Subcutaneous adipose tissue (tissue), 4 donors: ENCODE results near the gene JARID2. TPM values are rescaled to one million over a fixed set of nuclear protein-coding genes. Genes with fewer than 3 reads are reported as not detected.

Experiments used
- total RNA-seq, 4 donors: library from RNA; depleted of rRNA; stranded (reverse); fragments of >200 nt; gene quantifications; one replicate each; pipeline ENCODE4 v1.1.0, GENCODE V29; 2016
- TF ChIP-seq, protein P1 (sequence below): fragments of 450-650 bp; IDR thresholded peaks from one replicate; pipeline ENCODE4 v1.5.1; 2016; ENCODE audit warnings: low read depth, mild to moderate bottlenecking, control low read depth, antibody characterized with exemption, moderate library complexity

Gene JARID2
- total RNA-seq, 4 donors from 2014 or later: 9.8 to 17.2 (median 12.1) TPM

DNA sequence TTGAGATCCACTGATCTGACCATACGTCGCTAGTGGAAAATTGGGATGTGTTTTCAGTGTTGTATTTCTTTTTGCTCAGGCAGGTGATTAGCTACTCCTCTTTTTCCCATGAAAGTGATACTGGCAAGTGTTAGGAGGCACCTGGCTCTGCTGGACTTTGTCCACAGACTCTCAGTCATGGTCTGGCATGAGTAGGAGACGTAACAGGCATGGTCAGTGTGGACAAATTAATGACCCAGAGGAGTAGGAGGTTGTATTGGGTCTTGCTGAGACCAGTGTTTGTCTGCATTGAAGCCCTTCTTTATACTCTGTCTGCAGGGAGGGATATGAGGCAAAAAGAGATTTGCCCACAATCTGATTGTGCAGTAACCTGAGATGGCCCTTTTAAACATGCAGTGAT lies 238.3 kb downstream of the JARID2 start:
- TF ChIP-seq, protein P1, sequence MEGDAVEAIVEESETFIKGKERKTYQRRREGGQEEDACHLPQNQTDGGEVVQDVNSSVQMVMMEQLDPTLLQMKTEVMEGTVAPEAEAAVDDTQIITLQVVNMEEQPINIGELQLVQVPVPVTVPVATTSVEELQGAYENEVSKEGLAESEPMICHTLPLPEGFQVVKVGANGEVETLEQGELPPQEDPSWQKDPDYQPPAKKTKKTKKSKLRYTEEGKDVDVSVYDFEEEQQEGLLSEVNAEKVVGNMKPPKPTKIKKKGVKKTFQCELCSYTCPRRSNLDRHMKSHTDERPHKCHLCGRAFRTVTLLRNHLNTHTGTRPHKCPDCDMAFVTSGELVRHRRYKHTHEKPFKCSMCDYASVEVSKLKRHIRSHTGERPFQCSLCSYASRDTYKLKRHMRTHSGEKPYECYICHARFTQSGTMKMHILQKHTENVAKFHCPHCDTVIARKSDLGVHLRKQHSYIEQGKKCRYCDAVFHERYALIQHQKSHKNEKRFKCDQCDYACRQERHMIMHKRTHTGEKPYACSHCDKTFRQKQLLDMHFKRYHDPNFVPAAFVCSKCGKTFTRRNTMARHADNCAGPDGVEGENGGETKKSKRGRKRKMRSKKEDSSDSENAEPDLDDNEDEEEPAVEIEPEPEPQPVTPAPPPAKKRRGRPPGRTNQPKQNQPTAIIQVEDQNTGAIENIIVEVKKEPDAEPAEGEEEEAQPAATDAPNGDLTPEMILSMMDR: no peak

DNA sequence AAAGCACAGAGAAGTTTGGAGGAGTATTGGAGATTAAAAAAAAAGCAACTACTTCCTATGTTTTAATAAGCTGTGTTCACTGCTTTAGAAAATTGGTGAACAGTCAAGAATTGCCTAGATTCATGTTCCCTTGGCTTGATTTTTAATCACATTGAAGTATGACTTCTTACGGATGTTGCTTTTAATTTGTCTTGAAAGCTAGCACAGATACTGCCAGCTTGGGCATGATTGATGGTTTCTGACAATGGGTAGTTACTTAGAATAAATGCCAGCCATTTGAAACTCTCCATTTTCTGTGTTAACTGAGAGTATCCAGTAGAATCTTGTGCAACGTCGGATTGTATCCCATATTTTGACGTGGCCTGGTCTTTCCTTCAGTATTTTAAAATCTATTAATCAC lies 239.0 kb downstream of the JARID2 start:
- TF ChIP-seq, protein P1: no peak

DNA sequence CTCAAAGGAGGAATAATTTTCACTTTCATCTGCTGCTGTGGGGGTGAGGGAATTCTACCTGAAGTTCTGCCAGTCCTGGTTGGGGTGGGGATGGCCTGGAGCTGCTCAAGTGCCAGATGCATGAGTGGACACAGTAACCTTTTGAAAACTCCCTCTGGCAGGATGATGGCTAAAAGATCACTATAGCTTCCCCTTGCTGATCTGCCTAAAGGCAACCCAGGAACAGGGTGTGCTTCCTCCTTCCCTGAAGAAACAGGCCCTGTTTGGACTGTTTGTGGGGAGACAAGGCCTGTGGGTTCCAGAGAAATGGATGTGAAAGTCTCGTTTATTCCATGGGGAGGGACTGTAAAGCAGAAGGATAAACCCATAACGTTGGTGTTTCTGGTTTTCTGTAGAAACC lies 240.1 kb downstream of the JARID2 start:
- TF ChIP-seq, protein P1: no peak

GRCh38 chr6:15487262-15487661 lies 241.4 kb downstream of the JARID2 start:
- TF ChIP-seq, protein P1: no peak

DNA sequence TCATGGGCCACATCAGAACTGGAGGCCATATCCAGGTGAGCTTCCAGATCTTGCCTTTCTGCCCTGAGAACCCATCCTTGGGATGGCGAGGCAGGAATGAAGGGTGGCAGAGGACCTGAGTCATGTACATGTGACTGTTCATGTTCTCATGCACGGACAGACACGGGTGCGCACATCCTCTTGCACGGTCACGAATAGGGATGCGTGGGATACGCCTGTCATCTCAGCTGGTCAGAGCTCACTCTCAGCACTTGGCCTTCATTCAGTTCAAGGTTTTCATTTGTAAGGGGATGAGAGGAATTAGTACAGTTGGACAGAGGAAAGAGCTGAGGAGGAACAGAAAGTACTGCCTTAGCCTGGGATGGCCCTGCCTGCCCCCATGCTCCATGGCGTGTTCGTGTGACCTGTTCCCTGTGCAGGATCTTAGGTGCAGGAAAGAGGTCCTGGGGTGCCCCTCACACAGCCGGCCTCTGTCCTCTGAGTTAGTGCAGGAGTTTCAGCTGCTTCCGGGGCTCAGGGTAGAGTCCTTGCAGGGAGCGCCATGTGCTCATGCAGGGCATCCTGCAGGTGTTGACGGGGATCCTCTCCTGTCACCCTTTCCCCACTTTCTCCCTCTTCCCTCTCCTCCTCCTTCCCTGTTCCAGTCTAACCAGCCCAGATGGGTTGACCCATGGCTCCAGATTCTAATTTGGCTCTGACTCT lies 243.5 kb downstream of the JARID2 start:
- TF ChIP-seq, protein P1: no peak

DNA sequence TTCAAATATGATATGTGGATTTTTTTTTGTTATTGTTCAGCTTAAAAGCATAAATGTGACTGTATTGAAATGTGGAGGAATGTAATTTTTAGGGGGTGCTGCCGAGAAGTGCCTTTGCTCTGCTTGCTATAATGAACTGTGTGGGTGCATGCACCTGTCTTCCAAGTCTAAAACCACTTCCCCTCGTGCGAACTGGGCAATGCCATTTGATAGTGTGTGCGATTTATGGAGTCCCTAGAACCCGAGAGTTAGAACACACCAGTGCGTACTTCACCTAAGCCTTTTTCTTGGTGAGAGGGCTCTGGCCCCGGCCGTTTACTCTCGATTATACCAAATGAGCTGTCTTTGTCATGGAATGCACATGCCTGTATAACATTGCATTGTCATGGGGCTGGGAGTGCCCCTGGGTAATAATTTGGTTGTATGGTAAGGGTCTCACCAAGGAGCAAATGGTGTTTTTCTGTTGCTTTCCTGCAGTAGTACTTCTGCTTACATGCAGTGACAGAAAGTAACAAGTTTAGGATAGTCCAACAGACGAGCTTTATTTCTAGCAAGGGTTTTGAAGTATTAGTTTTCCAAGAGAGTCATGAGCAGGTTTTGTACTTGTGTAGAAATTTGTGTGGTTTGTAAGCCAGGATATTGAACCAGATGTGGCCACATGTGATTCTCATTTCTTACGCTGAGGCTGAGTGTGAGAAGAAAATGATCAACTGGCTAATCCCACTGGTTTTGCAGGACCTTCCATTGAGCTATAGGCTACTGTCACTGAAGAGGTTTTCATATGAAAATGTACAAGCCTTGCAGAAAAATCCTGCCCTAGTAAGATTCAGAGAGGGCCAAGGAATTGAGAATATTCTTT lies 244.6 kb downstream of the JARID2 start:
- TF ChIP-seq, protein P1: no peak

GRCh38 chr6:15491255-15491985 lies 245.6 kb downstream of the JARID2 start:
- TF ChIP-seq, protein P1: no peak
